CD14-positive monocyte (primary cell): Measurements from ENCODE around the gene PPP1R16B. TPM values are rescaled to one million over a fixed set of nuclear protein-coding genes. Genes with fewer than 3 reads are reported as not detected.

ENCODE experiments used
- DNase-seq, 3 donors: peaks; one replicate each; pipeline ENCODE4 v3.0.0-alpha.2; 2011 to 2022
- H2AFZ ChIP-seq: 2 replicates; pipeline ENCODE4 v1.6.0; 2012; ENCODE audit warnings: mild to moderate bottlenecking, low read depth, low read length, inconsistent platforms; ENCODE audit not compliant: insufficient read depth, poor library complexity, severe bottlenecking
- H3K27ac ChIP-seq, 2 donors: 1 replicate in 1 of 2; 2 replicates in 1 of 2; pipeline ENCODE4 v1.5.1; 2012 to 2013; ENCODE audit warnings: low read length in 2 of 2, control low read depth in 1 of 2, inconsistent platforms in 1 of 2, low read depth in 1 of 2, mild to moderate bottlenecking in 1 of 2
- H3K27me3 ChIP-seq, 2 donors: one replicate each; pipeline versions ENCODE4 v1.6.0 to v1.6.1; 2011 to 2013; ENCODE audit warnings: low read length in 2 of 2; ENCODE audit not compliant: control insufficient read depth in 2 of 2, insufficient read depth in 2 of 2
- H3K36me3 ChIP-seq, 2 donors: replicated peaks in 1 of 2; 1 replicate in 1 of 2; 2 replicates in 1 of 2; pipeline versions ENCODE4 v1.5.1 to v1.6.1; 2012 to 2013; ENCODE audit warnings: low read length in 2 of 2, control low read depth in 1 of 2, inconsistent platforms in 1 of 2, mild to moderate bottlenecking in 1 of 2; ENCODE audit not compliant: insufficient read depth in 2 of 2, control insufficient read depth in 1 of 2
- H3K4me1 ChIP-seq, 2 donors: 1 replicate in 1 of 2; 2 replicates in 1 of 2; pipeline versions ENCODE4 v1.5.1 to v1.6.1; 2012 to 2013; ENCODE audit warnings: low read length in 2 of 2, control low read depth in 1 of 2, inconsistent platforms in 1 of 2, mild to moderate bottlenecking in 1 of 2, moderate library complexity in 1 of 2; ENCODE audit not compliant: insufficient read depth in 2 of 2, control insufficient read depth in 1 of 2
- H3K4me2 ChIP-seq: replicated peaks from 2 replicates; pipeline ENCODE3; 2012; ENCODE audit warnings: low read length, moderate library complexity, mild to moderate bottlenecking; ENCODE audit not compliant: poor library complexity, severe bottlenecking; ENCODE audit errors: extremely low read depth
- H3K4me3 ChIP-seq, 3 experiments: fragments of 200-600 bp in 1 of 3; sonication (generic) in 1 of 3; replicated peaks in 1 of 3; 1 replicate in 2 of 3; 2 replicates in 1 of 3; pipeline ENCODE4 v1.5.1; 2011 to 2013; ENCODE audit warnings: low read length in 3 of 3, mild to moderate bottlenecking in 3 of 3, control low read depth in 2 of 3, low read depth in 2 of 3, inconsistent platforms in 1 of 3, moderate library complexity in 1 of 3
- H3K79me2 ChIP-seq: 2 replicates; pipeline ENCODE4 v1.6.0; 2012; ENCODE audit warnings: mild to moderate bottlenecking, control low read depth, inconsistent platforms, low read length, moderate library complexity; ENCODE audit not compliant: insufficient read depth
- H3K9ac ChIP-seq: 2 replicates; pipeline ENCODE4 v1.6.0; 2017; ENCODE audit warnings: low read length, mild to moderate bottlenecking; ENCODE audit not compliant: insufficient read depth, poor library complexity, severe bottlenecking
- H3K9me3 ChIP-seq, 2 donors: replicated peaks in 1 of 2; 1 replicate in 1 of 2; 2 replicates in 1 of 2; pipeline versions ENCODE4 v1.5.1 to v1.6.1; 2012 to 2013; ENCODE audit warnings: low read length in 2 of 2, control low read depth in 1 of 2; ENCODE audit not compliant: control insufficient read depth in 1 of 2, insufficient read depth in 1 of 2
- H4K20me1 ChIP-seq: 2 replicates; pipeline ENCODE4 v1.6.0; 2012; ENCODE audit warnings: mild to moderate bottlenecking, low read length, control low read depth, moderate library complexity; ENCODE audit not compliant: insufficient read depth
- H3K27ac Mint-ChIP-seq, 7 donors: one replicate each; pipeline ENCODE4 v1.8.0; 2020; ENCODE audit warnings: mild to moderate bottlenecking in 7 of 7, mixed read lengths in 7 of 7, moderate library complexity in 6 of 7, inconsistent platforms in 2 of 7
- H3K27me3 Mint-ChIP-seq, 3 donors: one replicate each; pipeline ENCODE4 v1.8.0; 2021 to 2022; ENCODE audit warnings: low read depth in 3 of 3, mild to moderate bottlenecking in 3 of 3, mixed read lengths in 3 of 3, moderate library complexity in 3 of 3, inconsistent platforms in 1 of 3
- H3K36me3 Mint-ChIP-seq, 2 donors: one replicate each; pipeline ENCODE4 v1.8.0; 2020; ENCODE audit warnings: mixed read lengths in 2 of 2, inconsistent platforms in 1 of 2, mild to moderate bottlenecking in 1 of 2
- H3K4me1 Mint-ChIP-seq: one replicate; pipeline ENCODE4 v1.8.0; 2020; ENCODE audit warnings: mild to moderate bottlenecking, mixed read lengths
- H3K4me3 Mint-ChIP-seq, 2 donors: one replicate each; pipeline ENCODE4 v1.8.0; 2020; ENCODE audit warnings: mild to moderate bottlenecking in 2 of 2, mixed read lengths in 2 of 2, moderate library complexity in 1 of 2
- H3K9me3 Mint-ChIP-seq, 7 donors: one replicate each; pipeline ENCODE4 v1.8.0; 2020 to 2022; ENCODE audit warnings: mixed read lengths in 7 of 7, mild to moderate bottlenecking in 6 of 7, moderate library complexity in 6 of 7, inconsistent platforms in 2 of 7
- CTCF ChIP-seq: fragments of 200-600 bp; IDR thresholded peaks from one replicate; pipeline ENCODE4 v1.8.0; 2022; ENCODE audit warnings: antibody characterized with exemption, mild to moderate bottlenecking
- WGBS: methylation state at CpG from one replicate; pipeline ENCODE4 v1.1.5; 2013; ENCODE audit warnings: missing lambda C conversion rate; ENCODE audit not compliant: insufficient coverage; 5-methylcytosine and 5-hydroxymethylcytosine counted together
- intact Hi-C, 2 donors: fragments of 100-400 bp; cut with micrococcal nuclease; formaldehyde crosslinking; loops; one replicate each; pipeline versions ENCODE4 v1.15.0 to v1.15.1; 2023
- polyA plus RNA-seq, 3 donors: library from polyadenylated mRNA; depleted of rRNA in 1 of 3; unstranded in 2 of 3; stranded (reverse) in 1 of 3; fragments of 300-500 nt in 2 of 3; fragments of >200 nt in 1 of 3; fragmentation: Illumina TruSeq in 2 of 3; gene quantifications; 1 replicate in 2 of 3; 2 replicates in 1 of 3; pipeline ENCODE4 v1.2.3, GENCODE V29; 2012 to 2021

Gene PPP1R16B
- polyA plus RNA-seq, 3 donors: 1.1 to 4.4 (median 1.4) TPM

DNA sequence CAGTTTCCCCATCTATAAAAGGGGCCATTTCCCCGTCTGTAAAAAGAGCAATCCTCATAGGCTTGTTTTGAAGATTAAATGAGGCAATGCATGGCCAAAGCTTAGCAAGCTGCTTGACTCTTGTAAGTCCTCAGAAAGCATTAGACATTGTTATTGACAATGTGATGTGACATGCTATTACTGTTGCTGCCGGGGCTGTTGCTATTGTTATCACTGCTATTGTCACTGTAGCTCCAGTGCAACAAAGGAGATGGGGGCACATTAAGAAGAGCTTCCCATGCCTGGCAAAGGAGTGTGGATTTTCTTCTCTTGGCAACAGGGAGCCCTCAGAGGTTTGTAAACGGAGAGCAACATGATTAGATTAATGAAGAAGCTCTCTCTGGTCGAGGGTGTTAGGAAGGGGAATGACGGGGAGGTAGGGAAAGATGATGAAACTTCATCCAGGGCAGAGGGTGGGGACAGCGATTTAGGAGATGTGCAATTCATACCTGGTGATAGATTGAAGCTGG, 87.6 kb downstream of the PPP1R16B start:
- Histone ChIP-seq H3K79me2 (no peaks in the 10 kb centered on the region), H3K9ac (no peak overlapping the region), H3K27me3 (no peaks in the 10 kb centered on the region), H3K4me2 (no peak overlapping the region), H3K4me3 (no peak overlapping the region), H4K20me1 (no peaks in the 10 kb centered on the region), H3K27ac (no peak overlapping the region), H2AFZ (no peak overlapping the region), H3K9me3 (no peaks in the 10 kb centered on the region), H3K36me3 (peaks cover 0 to 6% of the 10 kb centered on the region in 2 donors), H3K4me1 (no peaks in the 10 kb centered on the region)
- intact Hi-C loops: loop anchor here (2.0 to 10.0 kb wide), 3 partner anchors 88 to 246 kb away; partner anchors contain the start of gene PPP1R16B (in 1 of the 2)
- DNase-seq: no peak
- peaks cover 0 to 18% of the 10 kb centered on the region in 2 donors for H3K36me3 Mint-ChIP-seq
- H3K4me1 Mint-ChIP-seq: peaks cover 6% of the 10 kb centered on the region
- no peak overlapping the region for H3K4me3 Mint-ChIP-seq
- peaks cover 0 to 9% (median 2%) of the 10 kb centered on the region in 3 donors for H3K27me3 Mint-ChIP-seq
- peak overlapping the region in 1 of 7 donors; percentile 73 for H3K27ac Mint-ChIP-seq
- 78% methylated on average over 5 of the region's 6 CpGs for WGBS
- no peak for TF ChIP-seq CTCF
- peaks cover 0 to 4% (median 3%) of the 10 kb centered on the region in 7 donors for H3K9me3 Mint-ChIP-seq

GRCh38 chr20:38893565-38894090, 88.1 kb downstream of the PPP1R16B start:
- H3K4me1 ChIP-seq: no peaks in the 10 kb centered on the region
- H4K20me1 ChIP-seq: no peaks in the 10 kb centered on the region
- peaks cover 0 to 6% of the 10 kb centered on the region in 2 donors for H3K36me3 ChIP-seq
- H3K4me2 ChIP-seq: no peak overlapping the region
- H3K27ac ChIP-seq: no peak overlapping the region
- H3K79me2 ChIP-seq: no peaks in the 10 kb centered on the region
- H3K4me3 Mint-ChIP-seq: no peak overlapping the region
- no peaks in the 10 kb centered on the region for H3K27me3 ChIP-seq
- WGBS: 0% methylated on average over 14 of the region's 25 CpGs
- no peak overlapping the region for H3K9ac ChIP-seq
- H2AFZ ChIP-seq: no peak overlapping the region
- no peak overlapping the region for H3K4me3 ChIP-seq
- peak overlapping the region in 1 of 7 donors; percentile 73 for H3K27ac Mint-ChIP-seq
- TF ChIP-seq CTCF: peak; percentile 89
- H3K27me3 Mint-ChIP-seq: peaks cover 0 to 9% (median 2%) of the 10 kb centered on the region in 3 donors
- DNase-seq: peak; percentile 42 to 51 (median 47)
- H3K36me3 Mint-ChIP-seq: peaks cover 0 to 20% of the 10 kb centered on the region in 2 donors
- H3K9me3 ChIP-seq: no peaks in the 10 kb centered on the region
- intact Hi-C loops: loop anchor here (2.0 to 10.0 kb wide), 3 partner anchors 89 to 247 kb away; partner anchors contain the start of gene PPP1R16B (in 1 of the 2)
- H3K9me3 Mint-ChIP-seq: peaks cover 0 to 4% (median 3%) of the 10 kb centered on the region in 7 donors
- H3K4me1 Mint-ChIP-seq: peaks cover 8% of the 10 kb centered on the region
